ENCODE measurements around the gene WWTR1. TPM values are rescaled to one million over a fixed set of nuclear protein-coding genes. Genes with fewer than 3 reads are reported as not detected.
A peak's percentile ranks its signal among the peaks of the same experiment; 100 is the strongest.

The WWTR1 gene
- total and polyA plus RNA-seq, 4 donors, result 4.5 to 11.8 (median 9.0) TPM

- DNase-seq (ENCODE audit: low spot score), result no peak
- Histone ChIP-seq H3K27ac (ENCODE audit: low read depth in 1 of 2, low read length in 2 of 2) (peak overlapping the region in 1 of 2 donors; percentile 4), H3K9me3 (ENCODE audit: control insufficient read depth in 4 of 4, low read length in 3 of 4) (no peaks in the 10 kb centered on the region), H3K36me3 (ENCODE audit: control insufficient read depth in 4 of 4, insufficient read depth in 3 of 4, low read depth in 1 of 4, low read length in 3 of 4) (no peaks in the 10 kb centered on the region), H3K9ac (ENCODE audit: low read depth in 1 of 2, low read length in 2 of 2) (no peak overlapping the region), H3K4me1 (ENCODE audit: control insufficient read depth in 4 of 4, insufficient read depth in 4 of 4, low read length in 3 of 4) (peaks cover 10 to 30% (median 21%) of the 10 kb centered on the region in 4 donors), H3K4me3 (ENCODE audit: low read depth in 1 of 3, low read length in 3 of 3) (no peak overlapping the region), H3K27me3 (ENCODE audit: control insufficient read depth in 4 of 4, insufficient read depth in 4 of 4, low read length in 3 of 4) (no peaks in the 10 kb centered on the region)
- WGBS, result 86% methylated on average over 2 of the region's 2 CpGs
- TF ChIP-seq JUND (IDR thresholded peaks at IDR 0.05) (no peak), RXRA (IDR thresholded peaks at IDR 0.05) (peak; percentile 20 to 35)
These were observed 80.0 kb downstream of the WWTR1 start for GRCh38 chr3:149577801-149578200.

GRCh38 chr3:149575961-149576564 lies 81.8 kb downstream of the WWTR1 start:
- peak in 1 of 2 donors; percentile 28 for TF ChIP-seq JUND (IDR thresholded peaks at IDR 0.05)
- TF ChIP-seq RAD21 (IDR thresholded peaks at IDR 0.05), result peak in 1 of 2 donors; percentile 15
- no peak for TF ChIP-seq GABPA (IDR thresholded peaks at IDR 0.05 in 1 of 2, conservative IDR thresholded peaks at IDR 0.05 in 1 of 2)
- no peak for TF ChIP-seq REST (IDR thresholded peaks at IDR 0.05)
- 73% methylated on average over 5 of the region's 5 CpGs for WGBS
- DNase-seq (ENCODE audit: low spot score), result no peak

GRCh38 chr3:149575213-149575960 lies 82.4 kb downstream of the WWTR1 start:
- H3K4me1 ChIP-seq (ENCODE audit: control insufficient read depth in 4 of 4, insufficient read depth in 4 of 4, low read length in 3 of 4), result peaks cover 2 to 14% (median 7%) of the 10 kb centered on the region in 4 donors

More at GRCh38 chr3:149575961-149576564, 81.8 kb downstream of the WWTR1 start:
- Histone ChIP-seq H3K9ac (ENCODE audit: low read depth in 1 of 2, low read length in 2 of 2) (no peak overlapping the region), H3K27ac (ENCODE audit: low read depth in 1 of 2, low read length in 2 of 2) (peak overlapping the region; percentile 64 to 67), H3K4me3 (ENCODE audit: low read depth in 1 of 3, low read length in 3 of 3) (no peak overlapping the region), H3K4me1 (ENCODE audit: control insufficient read depth in 4 of 4, insufficient read depth in 4 of 4, low read length in 3 of 4) (peaks cover 4 to 20% (median 12%) of the 10 kb centered on the region in 4 donors), H3K36me3 (ENCODE audit: control insufficient read depth in 4 of 4, insufficient read depth in 3 of 4, low read depth in 1 of 4, low read length in 3 of 4) (peaks cover 0 to 7% (median 2%) of the 10 kb centered on the region in 4 donors), H3K27me3 (ENCODE audit: control insufficient read depth in 4 of 4, insufficient read depth in 4 of 4, low read length in 3 of 4) (no peaks in the 10 kb centered on the region), H3K9me3 (ENCODE audit: control insufficient read depth in 4 of 4, low read length in 3 of 4) (no peaks in the 10 kb centered on the region)

More at GRCh38 chr3:149575213-149575960, 82.4 kb downstream of the WWTR1 start:
- Histone ChIP-seq H3K9ac (ENCODE audit: low read depth in 1 of 2, low read length in 2 of 2) (peak overlapping the region in 1 of 2 donors; percentile 26), H3K36me3 (ENCODE audit: control insufficient read depth in 4 of 4, insufficient read depth in 3 of 4, low read depth in 1 of 4, low read length in 3 of 4) (peaks cover 0 to 7% (median 2%) of the 10 kb centered on the region in 4 donors), H3K27ac (ENCODE audit: low read depth in 1 of 2, low read length in 2 of 2) (peak overlapping the region; percentile 64 to 67), H3K27me3 (ENCODE audit: control insufficient read depth in 4 of 4, insufficient read depth in 4 of 4, low read length in 3 of 4) (no peaks in the 10 kb centered on the region), H3K4me3 (ENCODE audit: low read depth in 1 of 3, low read length in 3 of 3) (no peak overlapping the region), H3K9me3 (ENCODE audit: control insufficient read depth in 4 of 4, low read length in 3 of 4) (no peaks in the 10 kb centered on the region)
- TF ChIP-seq FOXA1 (IDR thresholded peaks at IDR 0.05) (no peak), REST (IDR thresholded peaks at IDR 0.05) (no peak), MAX (IDR thresholded peaks at IDR 0.05) (no peak), HNF4A (conservative IDR thresholded peaks at IDR 0.05) (no peak), NR2F2 (IDR thresholded peaks at IDR 0.05) (no peak), EGR1 (IDR thresholded peaks at IDR 0.05; ENCODE audit: low read depth in 2 of 2) (no peak), RXRA (IDR thresholded peaks at IDR 0.05) (no peak), ATF3 (IDR thresholded peaks at IDR 0.05) (no peak), HNF4G (IDR thresholded peaks at IDR 0.05) (no peak), GABPA (IDR thresholded peaks at IDR 0.05 in 1 of 2, conservative IDR thresholded peaks at IDR 0.05 in 1 of 2) (no peak), FOXA2 (IDR thresholded peaks at IDR 0.05) (no peak), YY1 (IDR thresholded peaks at IDR 0.05) (no peak), JUND (IDR thresholded peaks at IDR 0.05) (no peak), RAD21 (IDR thresholded peaks at IDR 0.05) (no peak), CTCF (IDR thresholded peaks at IDR 0.05; ENCODE audit: low read depth, low read length, missing input control) (no peak)
- no peak for DNase-seq (ENCODE audit: low spot score)
- 68% methylated on average over 7 of the region's 7 CpGs for WGBS

Data from liver (tissue), 9 donors.